PC-3 (cell line): ENCODE results near the gene CTNNA3. TPM values are rescaled to one million over a fixed set of nuclear protein-coding genes. Genes with fewer than 3 reads are reported as not detected.
A peak's percentile ranks its signal among the peaks of the same experiment; 100 is the strongest.

Experiments
- ATAC-seq: fragments of 200-7000 bp; cut with Tn5 transposase; 2 replicates; pipeline ENCODE4 v1.9.1; 2020; ENCODE audit warnings: mild to moderate bottlenecking, moderate library complexity
- BruUV-seq: library from RNA; stranded (reverse); fragments of 400-500 nt; replicated peaks from 2 replicates; lab custom pipeline; 2021; lab: Mats Ljungman, UMichigan
- CTCF ChIA-PET: fragments of 300-600 bp; sonication (Branson Sonifier 250); formaldehyde crosslinking; loops from one replicate; lab custom pipeline; 2022; ENCODE audit warnings: antibody characterized with exemption; lab: Charles Lee
- POLR2A ChIA-PET: fragments of 300-600 bp; sonication (Branson Sonifier 250); formaldehyde crosslinking; loops from one replicate; lab custom pipeline; 2022; ENCODE audit warnings: antibody characterized with exemption; ENCODE audit not compliant: unreplicated experiment; lab: Charles Lee
- DNase-seq: peaks from one replicate; pipeline ENCODE4 v3.0.0-alpha.2; 2015
- H2AFZ ChIP-seq: fragments of 300-600 bp; sonication (generic); 2 replicates; pipeline ENCODE4 v1.6.0; 2016; ENCODE audit warnings: antibody characterized with exemption, low read length
- H3F3A ChIP-seq: fragments of 300-600 bp; sonication (generic); one replicate; pipeline ENCODE4 v1.6.0; 2017; ENCODE audit warnings: antibody characterized with exemption, low read length, control low read depth, mild to moderate bottlenecking; ENCODE audit not compliant: unreplicated experiment
- H3K27ac ChIP-seq: fragments of 300-600 bp; sonication (generic); 2 replicates; pipeline ENCODE4 v1.5.1; 2016; ENCODE audit warnings: mild to moderate bottlenecking, low read length
- H3K27me3 ChIP-seq: fragments of 300-600 bp; sonication (generic); 2 replicates; pipeline ENCODE4 v1.6.1; 2016; ENCODE audit warnings: low read length, mixed read lengths
- H3K36me3 ChIP-seq: fragments of 300-600 bp; sonication (generic); 2 replicates; pipeline ENCODE4 v1.6.1; 2016; ENCODE audit warnings: low read depth, mixed run types, low read length, mixed read lengths
- H3K4me1 ChIP-seq: fragments of 300-600 bp; sonication (generic); 2 replicates; pipeline ENCODE4 v1.5.1; 2016; ENCODE audit warnings: low read length; ENCODE audit not compliant: insufficient read depth
- H3K4me2 ChIP-seq: fragments of 300-600 bp; sonication (generic); 2 replicates; pipeline ENCODE4 v1.6.0; 2016; ENCODE audit warnings: low read length
- H3K4me3 ChIP-seq: fragments of 300-600 bp; sonication (generic); 2 replicates; pipeline ENCODE4 v1.5.1; 2016; ENCODE audit warnings: mild to moderate bottlenecking, low read length, mixed read lengths
- H3K79me2 ChIP-seq: fragments of 300-600 bp; sonication (generic); 2 replicates; pipeline ENCODE4 v1.6.1; 2017; ENCODE audit warnings: low read length, mixed read lengths
- H3K9ac ChIP-seq: fragments of 300-600 bp; sonication (generic); 2 replicates; pipeline ENCODE4 v1.6.0; 2016; ENCODE audit warnings: mild to moderate bottlenecking, low read length
- H3K9me2 ChIP-seq: fragments of 300-600 bp; sonication (generic); replicated peaks from 2 replicates; pipeline ENCODE4 v1.6.1; 2016; ENCODE audit warnings: mixed run types, low read length, mixed read lengths
- H3K9me3 ChIP-seq: fragments of 300-600 bp; sonication (generic); 2 replicates; pipeline ENCODE4 v1.6.1; 2016; ENCODE audit warnings: low read length, mixed read lengths
- H4K20me1 ChIP-seq: fragments of 300-600 bp; sonication (generic); 2 replicates; pipeline ENCODE4 v1.6.1; 2016; ENCODE audit warnings: low read length, mixed read lengths
- EZH2 ChIP-seq: fragments of 300-600 bp; sonication (generic); IDR thresholded peaks from one replicate; pipeline ENCODE4 v1.6.1; 2017; ENCODE audit warnings: antibody characterized with exemption, mild to moderate bottlenecking, low read length; ENCODE audit not compliant: unreplicated experiment
- EZH2phosphoT487 ChIP-seq: fragments of 300-600 bp; sonication (generic); IDR thresholded peaks from 2 replicates; pipeline ENCODE4 v1.6.1; 2018; ENCODE audit warnings: mild to moderate bottlenecking, antibody characterized with exemption, low read length, borderline replicate concordance
- intact Hi-C: fragments of 100-400 bp; cut with micrococcal nuclease; formaldehyde crosslinking; loops from 2 replicates; pipeline ENCODE4 v1.9.0; 2023
- total RNA-seq: library from RNA; depleted of rRNA; stranded (reverse); fragments of >200 nt; gene quantifications from 2 replicates; pipeline ENCODE4 v1.2.3, GENCODE V29; 2014
- TF ChIP-seq, protein P1 (sequence below): fragments of 300-600 bp; sonication (generic); conservative IDR thresholded peaks from 2 replicates; pipeline ENCODE4 v1.5.1; 2017; ENCODE audit warnings: antibody characterized with exemption, low read depth, mild to moderate bottlenecking, low read length

Gene CTNNA3
- total RNA-seq, 1 experiment from 2014 or later, result 1.9 TPM

DNA sequence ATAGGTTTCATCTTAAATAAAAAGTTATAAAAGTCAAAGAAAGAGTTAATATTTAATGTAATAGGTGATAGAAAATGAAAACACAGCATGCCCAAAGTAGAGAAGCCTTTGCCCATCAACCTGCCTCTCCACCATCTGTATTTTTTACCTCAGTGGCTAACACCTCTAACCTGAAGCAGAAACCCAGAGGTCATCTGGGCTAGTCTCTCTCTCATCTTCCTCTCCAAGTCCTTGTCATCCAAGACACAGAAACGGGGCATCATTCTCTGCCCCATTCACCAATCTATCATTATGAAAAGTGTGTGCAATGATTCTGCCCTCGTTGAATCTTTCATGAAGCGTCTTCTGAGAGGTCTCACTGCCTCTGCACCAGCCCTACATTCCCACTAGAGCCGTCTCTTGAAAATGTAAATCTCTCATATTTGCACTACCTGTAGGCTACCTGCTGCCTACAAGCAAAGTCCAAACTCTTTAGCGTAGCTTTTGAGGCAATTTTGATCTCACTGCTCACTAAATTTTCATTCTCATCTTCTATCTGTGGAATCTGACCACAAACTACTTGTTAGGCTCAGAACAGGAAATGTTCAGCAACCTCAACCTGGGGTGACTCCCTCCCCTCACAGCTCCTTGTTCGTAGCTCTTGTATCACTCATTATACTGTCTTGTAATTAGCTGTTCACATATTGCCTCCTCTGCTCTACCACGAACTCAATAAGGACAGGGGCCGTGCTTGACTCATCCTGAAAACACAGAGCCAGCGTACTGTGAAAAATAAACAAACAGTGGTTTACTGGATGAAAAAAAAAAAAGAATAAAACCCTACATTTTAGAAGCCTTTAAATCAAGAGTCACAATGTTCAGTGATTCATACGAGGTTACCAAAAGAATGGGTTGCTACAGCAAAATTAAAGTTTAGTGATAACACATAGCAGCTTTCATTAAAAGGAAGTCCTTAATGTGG is 83.1 kb downstream of the CTNNA3 start:
- TF ChIP-seq EZH2 (no peak), EZH2phosphoT487 (no peak)
- TF ChIP-seq, protein P1, sequence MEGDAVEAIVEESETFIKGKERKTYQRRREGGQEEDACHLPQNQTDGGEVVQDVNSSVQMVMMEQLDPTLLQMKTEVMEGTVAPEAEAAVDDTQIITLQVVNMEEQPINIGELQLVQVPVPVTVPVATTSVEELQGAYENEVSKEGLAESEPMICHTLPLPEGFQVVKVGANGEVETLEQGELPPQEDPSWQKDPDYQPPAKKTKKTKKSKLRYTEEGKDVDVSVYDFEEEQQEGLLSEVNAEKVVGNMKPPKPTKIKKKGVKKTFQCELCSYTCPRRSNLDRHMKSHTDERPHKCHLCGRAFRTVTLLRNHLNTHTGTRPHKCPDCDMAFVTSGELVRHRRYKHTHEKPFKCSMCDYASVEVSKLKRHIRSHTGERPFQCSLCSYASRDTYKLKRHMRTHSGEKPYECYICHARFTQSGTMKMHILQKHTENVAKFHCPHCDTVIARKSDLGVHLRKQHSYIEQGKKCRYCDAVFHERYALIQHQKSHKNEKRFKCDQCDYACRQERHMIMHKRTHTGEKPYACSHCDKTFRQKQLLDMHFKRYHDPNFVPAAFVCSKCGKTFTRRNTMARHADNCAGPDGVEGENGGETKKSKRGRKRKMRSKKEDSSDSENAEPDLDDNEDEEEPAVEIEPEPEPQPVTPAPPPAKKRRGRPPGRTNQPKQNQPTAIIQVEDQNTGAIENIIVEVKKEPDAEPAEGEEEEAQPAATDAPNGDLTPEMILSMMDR, result no peak
- BruUV-seq, result no TSS peak
- H3K36me3 ChIP-seq, result no peaks in the 10 kb centered on the region
- no peak overlapping the region for H3K4me3 ChIP-seq
- peak overlapping the region; percentile 6; the same call in 1 of the 2 replicates for H2AFZ ChIP-seq
- no peaks in the 10 kb centered on the region for H3K79me2 ChIP-seq
- no peaks in the 10 kb centered on the region for H3K9me3 ChIP-seq
- ATAC-seq (peak; percentile 54), DNase-seq (peak; percentile 62)
- intact Hi-C loops, result no loop called here
- ChIA-PET POLR2A (no interaction called here), CTCF (no interaction called here)
- H3K27me3 ChIP-seq, result no peaks in the 10 kb centered on the region
- H3K4me1 ChIP-seq, result peaks cover 13% of the 10 kb centered on the region
- no peak overlapping the region for H3K9ac ChIP-seq
- no peaks in the 10 kb centered on the region for H3F3A ChIP-seq
- no peaks in the 10 kb centered on the region for H3K9me2 ChIP-seq
- H3K4me2 ChIP-seq, result peak overlapping the region; percentile 7
- no peaks in the 10 kb centered on the region for H4K20me1 ChIP-seq
- no peak overlapping the region for H3K27ac ChIP-seq

DNA sequence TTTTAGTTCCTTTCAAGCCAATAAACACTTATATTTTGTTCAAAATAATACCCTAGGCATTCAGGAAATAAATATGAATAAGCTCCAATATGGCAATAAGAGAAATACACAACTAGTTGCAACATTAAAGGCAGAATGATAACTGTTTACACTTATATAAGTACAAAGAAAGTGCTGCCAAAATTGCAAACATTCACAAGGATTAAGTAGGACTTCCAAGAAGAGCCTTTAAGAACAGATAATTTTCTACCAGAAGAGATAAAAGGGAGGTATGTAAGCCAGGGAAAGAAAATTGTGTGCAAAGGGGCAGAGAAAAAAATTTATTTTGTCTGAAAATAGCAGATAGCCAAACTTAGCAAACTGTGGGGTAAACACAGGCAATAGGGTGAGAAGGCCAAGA is 83.8 kb downstream of the CTNNA3 start:
- POLR2A ChIA-PET, result interaction anchor here (0.5 kb wide), 1 partner anchor 86 kb away, joined by 5 read pairs; no protein-coding TSS in a partner anchor
- no peak overlapping the region for H2AFZ ChIP-seq
- no peaks in the 10 kb centered on the region for H3K9me3 ChIP-seq
- no peaks in the 10 kb centered on the region for H3K9me2 ChIP-seq
- no peaks in the 10 kb centered on the region for H3K79me2 ChIP-seq
- no peaks in the 10 kb centered on the region for H4K20me1 ChIP-seq
- TF ChIP-seq EZH2phosphoT487 (no peak), EZH2 (no peak)
- TF ChIP-seq, protein P1, result no peak
- CTCF ChIA-PET, result no interaction called here
- no peaks in the 10 kb centered on the region for H3F3A ChIP-seq
- ATAC-seq, result no peak
- no peak overlapping the region for H3K27ac ChIP-seq
- intact Hi-C loops, result no loop called here
- peaks cover 20% of the 10 kb centered on the region for H3K4me1 ChIP-seq
- H3K27me3 ChIP-seq, result no peaks in the 10 kb centered on the region
- no peak overlapping the region for H3K4me2 ChIP-seq
- H3K36me3 ChIP-seq, result no peaks in the 10 kb centered on the region
- H3K9ac ChIP-seq, result no peak overlapping the region
- DNase-seq, result no peak
- H3K4me3 ChIP-seq, result no peak overlapping the region
- no TSS peak for BruUV-seq
